ENCODE measurements around the gene FA2H.
"Not testable (repeated sequence)": the region's sequence is repeated elsewhere in the genome, so short reads cannot be mapped to it uniquely, and the experiment has no call there.

Gene FA2H

DNA sequence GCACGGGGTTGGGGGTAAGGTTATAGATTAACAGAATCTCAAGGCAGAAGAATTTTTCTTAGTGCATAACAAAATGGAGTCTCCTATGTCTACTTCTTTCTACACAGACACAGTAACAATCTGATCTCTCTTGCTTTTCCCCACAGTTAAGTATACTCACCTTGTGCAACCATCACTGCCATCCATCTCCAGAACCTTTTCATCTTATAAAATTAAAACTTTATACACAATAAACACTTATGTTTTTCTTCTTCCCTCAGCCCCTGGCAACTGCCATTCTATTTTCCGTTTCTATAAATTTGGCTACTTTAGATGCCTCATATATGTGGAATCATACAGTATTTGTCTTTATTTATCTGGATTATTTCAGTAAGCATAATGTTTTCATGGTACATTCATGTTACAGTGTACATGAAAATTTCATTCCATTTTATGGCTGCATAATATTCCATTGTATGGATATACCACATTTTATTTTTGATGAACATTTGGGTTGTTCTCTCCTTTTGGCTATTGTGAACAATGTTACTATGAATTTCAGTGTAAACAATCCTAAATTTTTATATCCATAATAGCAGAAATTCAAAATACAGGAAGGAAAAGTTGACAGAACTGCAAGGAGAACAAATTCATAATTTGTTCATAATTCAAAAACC is 25.7 kb upstream of the FA2H start:
- in situ Hi-C loops (cut with HindIII; ENCODE audit: low sequenced_read_pairs) = no loop called here
- DNase-seq (ENCODE audit: low read depth, low spot score) = no peak
- no peak for TF ChIP-seq CTCF (IDR thresholded peaks at IDR 0.05; ENCODE audit: low read depth, low read length)
- no peak overlapping the region for H3K4me3 ChIP-seq (ENCODE audit: low read depth, low read length)

- no peak for TF ChIP-seq CTCF (IDR thresholded peaks at IDR 0.05; ENCODE audit: low read depth, low read length)
- no peak for DNase-seq (ENCODE audit: low read depth, low spot score)
- no peak overlapping the region for H3K4me3 ChIP-seq (ENCODE audit: low read depth, low read length)
- in situ Hi-C loops (cut with HindIII; ENCODE audit: low sequenced_read_pairs) = no loop called here
These were observed 22.8 kb upstream of the FA2H start for GRCh38 chr16:74797414-74797813.

- in situ Hi-C loops (cut with HindIII; ENCODE audit: low sequenced_read_pairs) = no loop called here
- TF ChIP-seq CTCF (IDR thresholded peaks at IDR 0.05; ENCODE audit: low read depth, low read length) = no peak
- no peak overlapping the region for H3K4me3 ChIP-seq (ENCODE audit: low read depth, low read length)
- no peak for DNase-seq (ENCODE audit: low read depth, low spot score)
These were observed 20.5 kb upstream of the FA2H start for GRCh38 chr16:74795104-74795503.

DNA sequence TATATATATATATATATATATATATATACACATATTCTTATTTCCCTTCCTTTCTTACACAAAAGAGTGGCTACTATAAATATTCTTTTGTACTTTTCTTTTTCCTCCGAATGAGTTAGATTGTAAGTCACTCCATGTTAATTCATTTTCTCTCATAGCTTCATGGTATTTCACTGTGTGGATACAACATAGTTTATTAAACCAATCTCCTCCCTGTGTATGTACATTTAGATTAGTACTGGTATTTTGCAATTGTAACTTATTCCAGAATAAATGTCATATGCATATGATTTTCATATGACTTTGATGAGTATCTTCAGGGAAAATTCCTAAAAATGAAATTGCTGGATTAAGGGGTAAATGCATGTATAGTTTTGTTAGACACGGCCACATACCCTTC is 20.0 kb upstream of the FA2H start:
- in situ Hi-C loops (cut with HindIII; ENCODE audit: low sequenced_read_pairs) = no loop called here

GRCh38 chr16:74793571-74793970 is 19.0 kb upstream of the FA2H start:
- no peak for TF ChIP-seq CTCF (IDR thresholded peaks at IDR 0.05; ENCODE audit: low read depth, low read length)
- DNase-seq (ENCODE audit: low read depth, low spot score) = no peak
- in situ Hi-C loops (cut with HindIII; ENCODE audit: low sequenced_read_pairs) = no loop called here
- H3K4me3 ChIP-seq (ENCODE audit: low read depth, low read length) = no peak overlapping the region

More for the DNA sequence above, 20.0 kb upstream of the FA2H start:
- TF ChIP-seq CTCF (IDR thresholded peaks at IDR 0.05; ENCODE audit: low read depth, low read length) = no peak
- H3K4me3 ChIP-seq (ENCODE audit: low read depth, low read length) = no peak overlapping the region
- DNase-seq (ENCODE audit: low read depth, low spot score) = no peak

DNA sequence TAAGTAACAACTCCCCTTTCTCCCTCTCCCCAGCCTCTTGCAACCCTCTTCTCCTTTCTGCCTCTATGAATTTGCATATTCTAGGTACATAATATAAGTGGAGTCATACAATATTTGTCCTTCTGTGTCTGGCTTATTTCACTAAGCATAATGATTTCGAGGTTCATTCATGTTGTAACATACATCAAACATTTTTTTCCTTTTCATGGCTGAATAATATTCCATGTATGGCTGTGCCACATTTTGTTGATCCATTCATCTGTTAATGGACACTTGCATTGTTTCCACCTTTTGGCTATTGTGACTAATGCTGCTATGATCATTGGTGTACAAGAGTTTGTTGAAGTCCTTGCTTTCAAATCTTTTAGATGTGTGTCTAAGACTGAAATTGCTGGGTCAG is 17.6 kb upstream of the FA2H start:
- in situ Hi-C loops (cut with HindIII; ENCODE audit: low sequenced_read_pairs) = no loop called here
- no peak overlapping the region for H3K4me3 ChIP-seq (ENCODE audit: low read depth, low read length)
- no peak for DNase-seq (ENCODE audit: low read depth, low spot score)
- TF ChIP-seq CTCF (IDR thresholded peaks at IDR 0.05; ENCODE audit: low read depth, low read length) = no peak

DNA sequence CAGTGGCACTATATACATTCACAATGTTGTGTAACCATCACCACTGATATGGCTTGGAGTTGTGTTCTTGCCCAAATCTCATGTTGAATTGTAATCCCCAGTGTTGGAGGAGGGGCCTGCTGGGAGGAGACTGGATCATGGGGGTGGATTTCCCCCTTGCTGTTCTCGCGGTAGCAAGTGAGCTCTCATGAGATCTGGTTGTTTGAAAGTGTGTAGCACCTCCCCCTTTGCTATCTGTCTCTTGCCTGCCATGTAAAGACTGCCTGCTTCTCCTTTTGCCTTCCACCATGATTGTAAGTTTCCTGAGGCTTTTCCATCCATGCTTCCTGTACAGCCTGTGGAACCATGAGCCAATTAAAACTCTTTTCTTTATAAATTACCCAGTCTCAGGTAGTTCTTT is 17.1 kb upstream of the FA2H start:
- H3K4me3 ChIP-seq (ENCODE audit: low read depth, low read length); DNase-seq (ENCODE audit: low read depth, low spot score); in situ Hi-C loops (cut with HindIII; ENCODE audit: low sequenced_read_pairs): not testable (repeated sequence)

Measured in astrocyte of the spinal cord (primary cell).